ENCODE results near the gene ABTB2. TPM values are rescaled to one million over a fixed set of nuclear protein-coding genes. Genes with fewer than 3 reads are reported as not detected.

Gene ABTB2
- total RNA-seq, 1 experiment from 2014 or later, result 5.5 TPM

DNA sequence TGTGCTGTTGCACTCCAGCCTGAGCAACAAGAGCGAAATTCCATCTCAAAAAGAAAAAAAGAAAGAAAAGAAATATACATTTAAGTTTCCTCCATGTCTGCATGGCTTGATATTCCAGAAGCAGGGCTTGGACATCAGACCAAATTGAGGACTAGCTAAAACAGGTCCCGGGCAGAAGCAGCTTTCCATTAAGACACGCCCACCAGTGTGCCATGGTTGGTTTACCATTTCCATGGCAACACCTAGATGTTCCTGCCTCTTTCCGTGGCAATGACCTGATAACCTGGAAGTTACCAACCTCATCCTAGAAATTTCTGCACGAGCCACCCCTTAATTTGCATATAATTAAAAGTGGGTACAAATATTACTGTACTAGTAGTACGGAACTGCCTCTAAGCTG lies 141.1 kb downstream of the ABTB2 start:
- no peaks in the 10 kb centered on the region for H3K36me3 Mint-ChIP-seq (ENCODE audit: insufficient read depth in 1 of 3, low read depth in 3 of 3)
- no peak overlapping the region for H3K4me3 Mint-ChIP-seq
- Histone ChIP-seq H2AFZ (ENCODE audit: low read length) (no peak overlapping the region), H3K23ac (ENCODE audit: insufficient read length, low read depth, low read length) (no peak overlapping the region), H3K79me1 (ENCODE audit: insufficient read depth, low read depth, low read length, poor library complexity, severe bottlenecking) (no peaks in the 10 kb centered on the region), H2BK12ac (ENCODE audit: insufficient read length, low read depth, low read length) (no peak overlapping the region), H3K9ac (ENCODE audit: extremely low read depth, insufficient read length, low read length) (no peak overlapping the region), H3K4ac (ENCODE audit: low read depth, low read length) (no peak overlapping the region), H3K23me2 (ENCODE audit: insufficient read length, low read depth, low read length, poor library complexity, severe bottlenecking) (no peaks in the 10 kb centered on the region), H3K56ac (ENCODE audit: insufficient read length, low read depth, low read length) (no peak overlapping the region), H3K9me3 (ENCODE audit: control insufficient read depth, low read depth, low read length) (no peaks in the 10 kb centered on the region), H2BK5ac (ENCODE audit: insufficient read length, low read length) (no peak overlapping the region), H2AK5ac (ENCODE audit: insufficient read length, low read length) (no peak overlapping the region), H2BK120ac (ENCODE audit: low read depth, low read length, poor library complexity, severe bottlenecking) (no peak overlapping the region), H3K18ac (ENCODE audit: insufficient read length, low read depth, low read length) (no peak overlapping the region), H4K91ac (ENCODE audit: insufficient read length, low read depth, low read length) (no peak overlapping the region), H3T11ph (ENCODE audit: low read length) (no peak overlapping the region), H2BK20ac (ENCODE audit: low read depth, low read length, poor library complexity, severe bottlenecking) (no peak overlapping the region), H3K27ac (ENCODE audit: insufficient read length, low read depth, low read length) (no peak overlapping the region), H3K4me2 (ENCODE audit: insufficient read depth, insufficient read length, low read length) (no peak overlapping the region), H3K4me1 (ENCODE audit: insufficient read depth, low read length) (no peaks in the 10 kb centered on the region), H3K14ac (ENCODE audit: insufficient read depth, low read length) (no peak overlapping the region), H4K20me1 (ENCODE audit: control insufficient read depth, insufficient read depth, insufficient read length) (no peaks in the 10 kb centered on the region), H3K79me2 (ENCODE audit: insufficient read depth, low read length) (no peaks in the 10 kb centered on the region), H3K27me3 (ENCODE audit: insufficient read depth, low read length) (no peaks in the 10 kb centered on the region; the same call in 1 of the 2 replicates), H2BK15ac (ENCODE audit: low read depth, low read length) (no peak overlapping the region), H4K5ac (ENCODE audit: insufficient read length, low read depth, low read length) (no peak overlapping the region), H4K8ac (replicated peaks; ENCODE audit: insufficient read length, low read depth, low read length) (no peak overlapping the region)
- no peak for DNase-seq
- peaks cover 0 to 9% of the 10 kb centered on the region in 2 experiments; a peak in 2 of 4 replicates for H3K4me1 Mint-ChIP-seq
- H3K27me3 Mint-ChIP-seq (ENCODE audit: low read depth), result no peaks in the 10 kb centered on the region
- WGBS (ENCODE audit: extremely low coverage, insufficient read length, low lambda C conversion rate), result no CpG with 5 or more reads among the region's 6 CpGs
- H3K9me3 Mint-ChIP-seq, result no peaks in the 10 kb centered on the region
- TF ChIP-seq CTCF (conservative IDR thresholded peaks at IDR 0.05), result no peak
- no peak overlapping the region for H3K27ac Mint-ChIP-seq
